ENCODE results near the gene SLC66A3.

GRCh38 chr2:11213975-11214374 lies 58.7 kb downstream of the SLC66A3 start:
- no peak for TF ChIP-seq CTCF (IDR thresholded peaks at IDR 0.05)
- TF ChIP-seq POLR2A (IDR thresholded peaks at IDR 0.05): no peak
- no peak for TF ChIP-seq POLR2AphosphoS5 (IDR thresholded peaks at IDR 0.05)

Measured in breast epithelium (tissue), 3 donors.